ENCODE results near the gene OR8B8. TPM values are rescaled to one million over a fixed set of nuclear protein-coding genes. Genes with fewer than 3 reads are reported as not detected.

The OR8B8 gene, protein sequence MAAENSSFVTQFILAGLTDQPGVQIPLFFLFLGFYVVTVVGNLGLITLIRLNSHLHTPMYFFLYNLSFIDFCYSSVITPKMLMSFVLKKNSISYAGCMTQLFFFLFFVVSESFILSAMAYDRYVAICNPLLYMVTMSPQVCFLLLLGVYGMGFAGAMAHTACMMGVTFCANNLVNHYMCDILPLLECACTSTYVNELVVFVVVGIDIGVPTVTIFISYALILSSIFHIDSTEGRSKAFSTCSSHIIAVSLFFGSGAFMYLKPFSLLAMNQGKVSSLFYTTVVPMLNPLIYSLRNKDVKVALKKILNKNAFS
- polyA plus RNA-seq (2012; ENCODE audit: insufficient read depth, insufficient read length, low read depth): not detected

DNA sequence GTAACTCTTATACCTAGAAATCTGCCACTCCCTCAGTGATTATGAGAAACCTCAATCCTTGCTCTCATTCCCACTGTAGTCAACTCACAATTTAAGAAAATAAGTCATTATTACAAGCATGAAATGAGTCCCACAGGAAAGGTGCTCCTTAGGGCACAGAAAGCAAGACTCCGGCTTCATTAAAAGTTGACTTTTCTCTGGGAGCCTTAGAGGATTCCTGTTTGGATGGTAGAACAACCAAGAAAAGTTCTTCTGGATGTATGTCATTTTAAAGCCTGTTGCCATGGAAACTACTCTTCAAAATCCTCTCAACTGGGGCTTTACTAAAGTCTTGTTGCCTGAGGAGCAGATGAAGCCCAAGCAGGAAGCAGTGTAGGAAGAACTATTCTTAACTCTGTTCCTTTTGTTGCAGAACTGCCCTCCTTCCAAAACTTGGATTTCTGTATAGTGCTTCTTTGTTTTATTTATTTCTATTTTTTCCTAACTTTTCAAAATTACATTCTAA is at the start of gene OR8B8:
TSS of gene OR8B8 (minus strand) at position 51 of the 505 bp plus-strand sequence. CDS start 4,611 bp downstream, outside the sequence.
- Histone ChIP-seq H3K9me3 (no peaks in the 10 kb centered on the region), H3K4me3 (ENCODE audit: low read depth, low read length) (no peak within 1 kb of the TSS), H3K27me3 (no peaks in the 10 kb centered on the region), H3K36me3 (no peaks in the 10 kb centered on the region), H3K4me1 (peaks cover 6% of the 10 kb centered on the region; the same call in 1 of the 2 replicates)
- no peak for TF ChIP-seq CTCF (IDR thresholded peaks at IDR 0.05; ENCODE audit: low read depth, low read length)
- DNase-seq: no peak

DNA sequence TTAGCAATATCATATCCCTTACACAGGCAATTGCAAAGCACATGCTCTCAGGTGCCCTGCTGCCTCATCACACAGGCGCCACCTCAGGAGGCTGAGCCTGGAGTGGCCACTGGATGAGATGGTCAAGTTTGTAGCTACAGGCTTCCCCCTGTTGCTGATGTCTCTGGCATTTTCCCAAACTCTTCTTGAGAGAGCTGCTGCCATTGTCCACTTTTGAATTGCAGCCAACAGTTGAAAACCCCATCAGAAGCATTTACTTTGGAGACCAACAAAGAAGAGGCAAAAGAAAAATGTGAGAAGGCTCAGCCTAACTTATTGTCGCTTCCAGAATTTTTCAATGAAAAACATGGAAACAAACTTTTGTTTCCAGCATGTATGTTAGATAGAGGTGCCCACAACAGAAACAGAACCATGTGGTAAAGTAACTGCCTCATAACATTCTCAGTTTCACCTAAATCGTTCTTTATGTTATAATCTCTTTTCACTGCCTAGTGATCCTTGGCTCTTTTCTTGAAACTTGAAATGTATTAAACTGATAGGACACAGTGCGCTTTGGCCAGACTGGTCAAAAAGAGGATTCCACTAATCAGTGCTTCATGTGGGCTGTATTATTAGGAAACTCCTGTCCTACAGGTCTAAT is 47.6 kb upstream of the OR8B8 start:
- DNase-seq: no peak
- H3K9me3 ChIP-seq: no peaks in the 10 kb centered on the region
- no peak for TF ChIP-seq CTCF (IDR thresholded peaks at IDR 0.05; ENCODE audit: low read depth, low read length)
- H3K27me3 ChIP-seq: peaks cover 34% of the 10 kb centered on the region
- H3K36me3 ChIP-seq: no peaks in the 10 kb centered on the region
- no peak overlapping the region for H3K4me3 ChIP-seq (ENCODE audit: low read depth, low read length)
- no peaks in the 10 kb centered on the region for H3K4me1 ChIP-seq

- Histone ChIP-seq H3K9me3 (no peaks in the 10 kb centered on the region), H3K27me3 (no peaks in the 10 kb centered on the region), H3K36me3 (no peaks in the 10 kb centered on the region), H3K4me3 (ENCODE audit: low read depth, low read length) (no peak overlapping the region), H3K4me1 (peaks cover 5% of the 10 kb centered on the region; the same call in 1 of the 2 replicates)
- DNase-seq: no peak
- 0 out of 2 replicates have a peak, but pooled peaks have one; percentile 2 for TF ChIP-seq CTCF (IDR thresholded peaks at IDR 0.05; ENCODE audit: low read depth, low read length)
Measured at GRCh38 chr11:124483422-124483821, 37.9 kb upstream of the OR8B8 start.

GRCh38 chr11:124482362-124483147 is 37.1 kb upstream of the OR8B8 start:
- no peak for TF ChIP-seq CTCF (IDR thresholded peaks at IDR 0.05; ENCODE audit: low read depth, low read length)
- no peaks in the 10 kb centered on the region for H3K27me3 ChIP-seq
- peaks cover 5% of the 10 kb centered on the region; the same call in 1 of the 2 replicates for H3K4me1 ChIP-seq
- no peaks in the 10 kb centered on the region for H3K9me3 ChIP-seq
- DNase-seq: no peak
- H3K4me3 ChIP-seq (ENCODE audit: low read depth, low read length): peak overlapping the region; percentile 64
- H3K36me3 ChIP-seq: no peaks in the 10 kb centered on the region

DNA sequence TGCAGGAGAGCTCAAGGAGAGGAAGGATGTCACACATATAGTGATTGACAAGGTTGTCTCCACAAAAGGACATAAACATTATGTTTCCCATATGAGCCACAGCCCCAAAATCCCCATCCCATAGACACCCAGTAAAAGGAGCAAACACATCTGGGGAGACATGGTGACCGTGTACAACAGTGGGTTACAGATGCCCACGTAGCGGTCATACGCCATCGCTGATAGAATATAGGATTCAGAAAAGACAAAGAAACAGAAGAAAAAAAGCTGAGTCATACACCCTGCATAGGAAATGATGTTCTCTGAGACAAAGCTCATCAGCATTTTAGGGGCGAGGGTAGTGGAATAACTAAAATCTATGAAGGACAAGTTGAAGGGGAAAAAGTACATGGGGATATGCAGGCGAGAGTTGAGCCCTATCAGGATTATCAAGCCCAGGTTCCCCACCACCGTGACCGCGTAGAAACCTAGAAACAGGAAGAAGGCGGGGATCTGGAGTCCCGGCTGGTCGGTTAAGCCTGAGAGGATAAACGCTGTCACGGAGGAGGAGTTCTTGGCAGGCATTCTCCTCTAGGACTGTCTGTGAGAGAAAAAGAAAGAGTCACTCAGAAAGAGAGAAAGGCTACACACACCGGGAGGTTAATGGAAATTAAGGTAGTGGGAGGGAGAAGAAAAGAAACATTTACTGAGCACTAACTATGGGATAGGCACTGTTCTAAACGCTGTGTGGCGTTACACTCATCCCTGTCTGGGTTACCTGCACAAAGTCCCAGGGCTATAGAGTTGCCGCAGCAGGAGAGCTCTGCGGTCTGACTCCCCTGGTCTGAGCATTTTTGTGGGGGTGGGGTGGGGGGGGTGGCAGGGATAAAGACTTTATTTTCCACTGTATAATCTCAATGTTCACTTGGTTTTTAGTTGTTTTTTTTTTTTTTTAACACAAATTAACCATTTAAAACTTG is 36.1 kb upstream of the OR8B8 start:
- no peaks in the 10 kb centered on the region for H3K9me3 ChIP-seq
- peak; percentile 54 for DNase-seq
- TF ChIP-seq CTCF (IDR thresholded peaks at IDR 0.05; ENCODE audit: low read depth, low read length): no peak
- peak overlapping the region; percentile 64 for H3K4me3 ChIP-seq (ENCODE audit: low read depth, low read length)
- peaks cover 5% of the 10 kb centered on the region; the same call in 1 of the 2 replicates for H3K4me1 ChIP-seq
- H3K27me3 ChIP-seq: no peaks in the 10 kb centered on the region
- no peaks in the 10 kb centered on the region for H3K36me3 ChIP-seq
